IPS-15b (cell line): ENCODE results near the gene RPL15.
"Not testable (repeated sequence)": the region's sequence is repeated elsewhere in the genome, so short reads cannot be mapped to it uniquely, and the experiment has no call there.

Experiments used
- H3K27me3 ChIP-seq: one replicate; pipeline ENCODE4 v1.6.1; 2013; ENCODE audit warnings: low read length; ENCODE audit not compliant: control insufficient read depth, insufficient read depth
- H3K36me3 ChIP-seq: one replicate; pipeline ENCODE4 v1.6.1; 2013; ENCODE audit warnings: low read length; ENCODE audit not compliant: control insufficient read depth, insufficient read depth
- H3K4me1 ChIP-seq: one replicate; pipeline ENCODE4 v1.6.1; 2013; ENCODE audit warnings: mild to moderate bottlenecking, low read length; ENCODE audit not compliant: control insufficient read depth, insufficient read depth
- H3K4me3 ChIP-seq: one replicate; pipeline ENCODE4 v1.5.1; 2013; ENCODE audit warnings: low read depth, low read length
- H3K9ac ChIP-seq: one replicate; pipeline ENCODE4 v1.6.1; 2013; ENCODE audit warnings: low read depth, mild to moderate bottlenecking, low read length
- H3K9me3 ChIP-seq: one replicate; pipeline ENCODE4 v1.6.1; 2013; ENCODE audit warnings: mild to moderate bottlenecking, low read length; ENCODE audit not compliant: control insufficient read depth, insufficient read depth

The RPL15 gene

GRCh38 chr3:23894254-23895061 is 22.5 kb upstream of the RPL15 start:
- H3K9ac ChIP-seq: no peak overlapping the region
- no peaks in the 10 kb centered on the region for H3K27me3 ChIP-seq
- peaks cover 7% of the 10 kb centered on the region for H3K4me1 ChIP-seq
- no peaks in the 10 kb centered on the region for H3K9me3 ChIP-seq
- H3K36me3 ChIP-seq: peaks cover 10% of the 10 kb centered on the region
- no peak overlapping the region for H3K4me3 ChIP-seq

GRCh38 chr3:23895181-23895580 is 21.8 kb upstream of the RPL15 start:
- H3K9ac ChIP-seq: no peak overlapping the region
- H3K9me3 ChIP-seq: no peaks in the 10 kb centered on the region
- no peak overlapping the region for H3K4me3 ChIP-seq
- no peaks in the 10 kb centered on the region for H3K27me3 ChIP-seq
- H3K36me3 ChIP-seq: peaks cover 10% of the 10 kb centered on the region
- peaks cover 7% of the 10 kb centered on the region for H3K4me1 ChIP-seq

- H3K4me3 ChIP-seq: no peak overlapping the region
- peaks cover 14% of the 10 kb centered on the region for H3K36me3 ChIP-seq
- H3K9ac ChIP-seq: no peak overlapping the region
- no peaks in the 10 kb centered on the region for H3K4me1 ChIP-seq
- no peaks in the 10 kb centered on the region for H3K9me3 ChIP-seq
- H3K27me3 ChIP-seq: no peaks in the 10 kb centered on the region
These were observed 16.2 kb upstream of the RPL15 start for GRCh38 chr3:23900744-23901143.

- H3K9me3 ChIP-seq: no peaks in the 10 kb centered on the region
- no peak overlapping the region for H3K4me3 ChIP-seq
- H3K36me3 ChIP-seq: peaks cover 4% of the 10 kb centered on the region
- H3K4me1 ChIP-seq: no peaks in the 10 kb centered on the region
- no peaks in the 10 kb centered on the region for H3K27me3 ChIP-seq
- no peak overlapping the region for H3K9ac ChIP-seq
These were observed 12.4 kb upstream of the RPL15 start for GRCh38 chr3:23904545-23904944.

GRCh38 chr3:23909341-23909740 is 7.6 kb upstream of the RPL15 start:
- H3K4me3 ChIP-seq: no peak overlapping the region
- H3K36me3 ChIP-seq: no peaks in the 10 kb centered on the region
- no peaks in the 10 kb centered on the region for H3K4me1 ChIP-seq
- no peaks in the 10 kb centered on the region for H3K9me3 ChIP-seq
- no peaks in the 10 kb centered on the region for H3K27me3 ChIP-seq
- H3K9ac ChIP-seq: no peak overlapping the region

GRCh38 chr3:23911397-23911796 is 5.5 kb upstream of the RPL15 start:
- Histone ChIP-seq H3K27me3 (peaks cover 8% of the 10 kb centered on the region), H3K9ac (no peak overlapping the region), H3K4me1 (no peaks in the 10 kb centered on the region), H3K4me3 (no peak overlapping the region), H3K9me3 (no peaks in the 10 kb centered on the region), H3K36me3 (no peaks in the 10 kb centered on the region)

- H3K4me3 ChIP-seq, H3K9ac ChIP-seq, H3K27me3 ChIP-seq, H3K4me1 ChIP-seq, H3K9me3 ChIP-seq, H3K36me3 ChIP-seq: not testable (repeated sequence)
These were observed 4.6 kb upstream of the RPL15 start for GRCh38 chr3:23912335-23912734.

- Histone ChIP-seq H3K9ac (no peak overlapping the region), H3K4me1 (no peaks in the 10 kb centered on the region), H3K27me3 (peaks cover 8% of the 10 kb centered on the region), H3K9me3 (no peaks in the 10 kb centered on the region), H3K4me3 (no peak overlapping the region), H3K36me3 (peaks cover 5% of the 10 kb centered on the region)
These were observed 3.8 kb upstream of the RPL15 start for GRCh38 chr3:23913182-23913581.

GRCh38 chr3:23913873-23914743 is 2.8 kb upstream of the RPL15 start:
- Histone ChIP-seq H3K9ac (no peak overlapping the region), H3K36me3 (peaks cover 13% of the 10 kb centered on the region), H3K4me3 (no peak overlapping the region), H3K4me1 (no peaks in the 10 kb centered on the region), H3K27me3 (peaks cover 8% of the 10 kb centered on the region), H3K9me3 (no peaks in the 10 kb centered on the region)

GRCh38 chr3:23915537-23916108 is 1.3 kb upstream of the RPL15 start:
- peak overlapping the region; percentile 94 for H3K4me3 ChIP-seq
- H3K9me3 ChIP-seq: no peaks in the 10 kb centered on the region
- peaks cover 8% of the 10 kb centered on the region for H3K27me3 ChIP-seq
- no peaks in the 10 kb centered on the region for H3K4me1 ChIP-seq
- H3K9ac ChIP-seq: no peak overlapping the region
- H3K36me3 ChIP-seq: peaks cover 13% of the 10 kb centered on the region

GRCh38 chr3:23916152-23916885 is 613 bp upstream of the RPL15 start:
- H3K9me3 ChIP-seq: no peaks in the 10 kb centered on the region
- peaks cover 8% of the 10 kb centered on the region for H3K27me3 ChIP-seq
- peak overlapping the region; percentile 94 for H3K9ac ChIP-seq
- H3K4me1 ChIP-seq: no peaks in the 10 kb centered on the region
- H3K4me3 ChIP-seq: peak overlapping the region; percentile 94
- peaks cover 13% of the 10 kb centered on the region for H3K36me3 ChIP-seq
